ENCODE data around the gene GPR68. TPM values are rescaled to one million over a fixed set of nuclear protein-coding genes. Genes with fewer than 3 reads are reported as not detected.

GPR68 gene
- total and polyA plus RNA-seq, 2 experiments from 2014 or later, result 0.20 to 0.42 TPM

DNA sequence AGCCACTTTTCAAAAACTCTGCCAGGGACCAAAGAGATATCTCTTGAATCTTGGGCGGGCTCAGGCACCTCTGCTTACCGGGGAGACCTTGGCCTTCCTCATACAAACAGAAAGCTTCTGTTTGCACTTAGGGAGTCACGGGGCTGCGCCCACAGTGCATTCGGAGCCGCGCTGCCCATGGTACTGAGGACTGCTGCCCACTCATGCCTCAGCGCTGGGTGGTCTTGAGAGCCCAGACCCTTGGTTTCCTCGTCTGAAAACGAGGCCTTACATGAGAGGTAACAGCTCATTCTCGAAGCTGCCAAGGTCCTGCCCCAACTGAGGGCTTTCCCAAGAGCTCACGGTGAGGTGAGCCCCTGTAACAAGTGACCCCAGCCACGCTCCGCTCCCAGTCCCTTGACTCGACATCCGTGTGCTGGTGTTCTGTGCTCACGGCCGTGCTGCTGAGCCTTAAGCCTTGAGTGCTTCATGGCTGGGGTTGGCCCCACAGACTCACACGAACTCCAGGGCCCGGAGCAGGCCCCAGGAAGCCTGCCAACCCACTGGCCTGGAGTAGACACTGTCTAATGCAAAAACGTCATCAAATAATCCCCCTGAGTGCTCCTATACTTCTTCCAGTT, 47.4 kb upstream of the GPR68 start:
- H2AFZ ChIP-seq, result no peak overlapping the region
- DNase-seq (ENCODE audit: low spot score), result no peak
- H3K4me1 ChIP-seq (ENCODE audit: insufficient read depth), result no peaks in the 10 kb centered on the region
- WGBS (ENCODE audit: low lambda C conversion rate, missing lambda C conversion rate), result 92% methylated on average over 21 of the region's 21 CpGs
- no peak overlapping the region for H3K4me3 ChIP-seq
- H3K4me2 ChIP-seq, result no peak overlapping the region
- no peaks in the 10 kb centered on the region for H3K79me2 ChIP-seq
- H4K20me1 ChIP-seq (ENCODE audit: insufficient read depth, poor library complexity, severe bottlenecking), result no peaks in the 10 kb centered on the region
- no peak for TF ChIP-seq EZH2 (IDR thresholded peaks at IDR 0.05; ENCODE audit: borderline replicate concordance)
- TF ChIP-seq, protein P1, sequence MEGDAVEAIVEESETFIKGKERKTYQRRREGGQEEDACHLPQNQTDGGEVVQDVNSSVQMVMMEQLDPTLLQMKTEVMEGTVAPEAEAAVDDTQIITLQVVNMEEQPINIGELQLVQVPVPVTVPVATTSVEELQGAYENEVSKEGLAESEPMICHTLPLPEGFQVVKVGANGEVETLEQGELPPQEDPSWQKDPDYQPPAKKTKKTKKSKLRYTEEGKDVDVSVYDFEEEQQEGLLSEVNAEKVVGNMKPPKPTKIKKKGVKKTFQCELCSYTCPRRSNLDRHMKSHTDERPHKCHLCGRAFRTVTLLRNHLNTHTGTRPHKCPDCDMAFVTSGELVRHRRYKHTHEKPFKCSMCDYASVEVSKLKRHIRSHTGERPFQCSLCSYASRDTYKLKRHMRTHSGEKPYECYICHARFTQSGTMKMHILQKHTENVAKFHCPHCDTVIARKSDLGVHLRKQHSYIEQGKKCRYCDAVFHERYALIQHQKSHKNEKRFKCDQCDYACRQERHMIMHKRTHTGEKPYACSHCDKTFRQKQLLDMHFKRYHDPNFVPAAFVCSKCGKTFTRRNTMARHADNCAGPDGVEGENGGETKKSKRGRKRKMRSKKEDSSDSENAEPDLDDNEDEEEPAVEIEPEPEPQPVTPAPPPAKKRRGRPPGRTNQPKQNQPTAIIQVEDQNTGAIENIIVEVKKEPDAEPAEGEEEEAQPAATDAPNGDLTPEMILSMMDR (IDR thresholded peaks at IDR 0.05; ENCODE audit: poor library complexity), result no peak
- TF ChIP-seq EZH2phosphoT487 (IDR thresholded peaks at IDR 0.05; ENCODE audit: low read depth, severe bottlenecking, unreplicated experiment), result no peak
- H3K27ac ChIP-seq, result no peak overlapping the region
- H3K9me2 ChIP-seq (replicated peaks; ENCODE audit: insufficient read depth), result no peaks in the 10 kb centered on the region
- no peaks in the 10 kb centered on the region for H3K27me3 ChIP-seq
- H3K9me3 ChIP-seq (ENCODE audit: low read depth), result no peaks in the 10 kb centered on the region
- no peaks in the 10 kb centered on the region for H3K36me3 ChIP-seq (replicated peaks; ENCODE audit: insufficient read depth, low read depth)

DNA sequence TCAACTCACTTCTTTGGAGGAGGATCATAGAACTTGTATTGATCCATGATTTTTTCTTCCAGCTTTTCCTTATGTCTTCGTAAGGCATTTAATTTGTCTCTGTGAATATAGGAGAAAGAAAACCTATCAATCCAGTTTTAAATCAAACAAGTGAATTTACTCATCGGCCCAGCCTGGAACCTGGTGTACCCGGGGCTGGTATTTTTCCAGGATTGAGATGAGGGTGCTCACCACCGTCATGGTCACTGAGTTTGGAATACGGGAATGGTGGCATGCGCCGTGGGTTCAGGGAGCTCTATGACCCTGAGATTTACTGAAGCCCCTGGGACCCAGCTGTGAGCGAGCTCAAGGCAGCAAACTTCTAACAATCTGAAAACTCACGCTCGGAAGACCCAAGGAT, 46.5 kb upstream of the GPR68 start:
- Histone ChIP-seq H3K36me3 (replicated peaks; ENCODE audit: insufficient read depth, low read depth) (no peaks in the 10 kb centered on the region), H3K9me2 (replicated peaks; ENCODE audit: insufficient read depth) (no peaks in the 10 kb centered on the region), H3K27ac (no peak overlapping the region)

DNA sequence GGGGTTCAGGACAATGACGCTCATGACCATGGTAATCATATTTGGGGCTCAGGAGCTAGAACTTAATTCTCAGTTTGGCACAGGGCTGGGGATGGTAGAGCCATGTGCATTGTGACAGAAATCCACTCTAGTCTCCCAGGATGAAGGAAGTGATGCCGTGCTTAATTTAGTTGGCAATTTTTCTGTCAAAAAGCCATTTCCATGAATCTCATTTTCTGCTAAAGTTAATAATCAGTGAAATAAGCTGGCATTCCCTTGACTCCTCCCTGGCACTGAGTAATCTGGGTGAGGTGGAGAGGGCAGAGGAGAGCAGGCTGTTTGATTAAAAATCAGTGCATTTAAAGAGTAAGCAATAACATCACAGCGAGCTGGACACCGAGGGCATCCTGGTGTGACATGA, 45.0 kb upstream of the GPR68 start:
- DNase-seq (ENCODE audit: low spot score), result no peak
- Histone ChIP-seq H3K79me2 (no peaks in the 10 kb centered on the region), H3K4me3 (no peak overlapping the region), H3K4me2 (no peak overlapping the region), H3K9me2 (replicated peaks; ENCODE audit: insufficient read depth) (no peaks in the 10 kb centered on the region), H3K4me1 (ENCODE audit: insufficient read depth) (peaks cover 8% of the 10 kb centered on the region), H4K20me1 (ENCODE audit: insufficient read depth, poor library complexity, severe bottlenecking) (no peaks in the 10 kb centered on the region), H3K27me3 (no peaks in the 10 kb centered on the region), H3K36me3 (replicated peaks; ENCODE audit: insufficient read depth, low read depth) (no peaks in the 10 kb centered on the region), H3K9me3 (ENCODE audit: low read depth) (no peaks in the 10 kb centered on the region), H2AFZ (no peak overlapping the region), H3K27ac (no peak overlapping the region)
- TF ChIP-seq EZH2 (IDR thresholded peaks at IDR 0.05; ENCODE audit: borderline replicate concordance) (no peak), EZH2phosphoT487 (IDR thresholded peaks at IDR 0.05; ENCODE audit: low read depth, severe bottlenecking, unreplicated experiment) (no peak)
- TF ChIP-seq, protein P1 (IDR thresholded peaks at IDR 0.05; ENCODE audit: poor library complexity), result no peak
- WGBS (ENCODE audit: low lambda C conversion rate, missing lambda C conversion rate), result 98% methylated on average over 4 of the region's 4 CpGs

More for the DNA sequence above, 46.5 kb upstream of the GPR68 start:
- no peaks in the 10 kb centered on the region for H3K9me3 ChIP-seq (ENCODE audit: low read depth)
- no peak overlapping the region for H3K4me2 ChIP-seq
- 95% methylated on average over 10 of the region's 10 CpGs for WGBS (ENCODE audit: low lambda C conversion rate, missing lambda C conversion rate)
- TF ChIP-seq, protein P1 (IDR thresholded peaks at IDR 0.05; ENCODE audit: poor library complexity), result no peak
- TF ChIP-seq EZH2 (IDR thresholded peaks at IDR 0.05; ENCODE audit: borderline replicate concordance), result no peak
- no peak overlapping the region for H3K4me3 ChIP-seq
- no peaks in the 10 kb centered on the region for H4K20me1 ChIP-seq (ENCODE audit: insufficient read depth, poor library complexity, severe bottlenecking)
- H3K4me1 ChIP-seq (ENCODE audit: insufficient read depth), result no peaks in the 10 kb centered on the region
- DNase-seq (ENCODE audit: low spot score), result no peak
- no peak overlapping the region for H2AFZ ChIP-seq
- H3K79me2 ChIP-seq, result no peaks in the 10 kb centered on the region
- H3K27me3 ChIP-seq, result no peaks in the 10 kb centered on the region
